CD4-positive, alpha-beta T cell treated with Interleukin-1 beta for 1 hour (primary cell): Measurements from ENCODE around the gene CELF2.

Experiments used
- DNase-seq, 2 donors: peaks; one replicate each; pipeline ENCODE4 v3.0.0-alpha.2; 2020 to 2022

Gene CELF2

DNA sequence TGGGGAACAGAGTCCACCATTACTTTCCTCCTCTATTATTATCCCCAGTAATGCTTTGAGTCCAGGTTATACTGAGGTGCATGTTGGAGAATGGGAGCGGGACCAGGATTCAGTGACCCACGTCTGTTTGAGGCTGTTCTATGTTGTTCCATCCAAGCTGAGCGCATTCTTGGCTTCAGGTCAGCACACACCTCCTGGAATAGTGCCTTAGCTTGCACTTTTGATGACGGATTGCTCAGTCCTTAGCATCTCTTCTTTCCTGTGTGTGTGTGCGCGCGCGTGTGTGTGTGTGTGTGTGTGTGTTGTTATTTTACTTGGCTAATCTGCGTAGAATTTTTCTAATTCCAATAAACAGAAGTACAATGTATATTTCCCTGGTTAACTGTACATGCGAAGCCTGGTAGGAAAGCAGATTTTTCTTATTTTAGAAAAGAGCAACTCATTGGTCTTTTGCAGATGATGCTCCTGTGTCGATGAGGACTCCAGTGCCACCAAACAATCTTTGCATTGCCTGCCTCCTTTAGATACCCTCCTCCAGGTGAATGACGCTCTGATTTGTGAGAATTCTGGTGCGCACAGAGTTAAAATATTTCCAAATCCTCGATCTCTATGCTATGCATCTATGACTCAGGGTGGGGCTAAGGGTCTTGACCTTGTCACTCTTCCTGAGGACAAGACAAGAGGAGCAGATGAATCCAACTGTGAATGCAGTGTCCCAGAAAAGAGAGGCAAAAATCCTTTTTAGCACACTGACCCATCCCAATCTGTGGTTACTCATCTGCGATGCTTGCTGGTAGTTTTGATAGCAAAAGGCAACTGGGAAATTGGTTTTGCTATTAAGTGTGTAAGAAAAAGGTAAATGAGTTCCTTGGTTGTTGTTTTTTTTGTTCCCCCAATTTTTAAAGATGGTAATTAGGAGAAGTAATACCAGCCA is 13.3 kb upstream of the CELF2 start:
- DNase-seq = no peak

DNA sequence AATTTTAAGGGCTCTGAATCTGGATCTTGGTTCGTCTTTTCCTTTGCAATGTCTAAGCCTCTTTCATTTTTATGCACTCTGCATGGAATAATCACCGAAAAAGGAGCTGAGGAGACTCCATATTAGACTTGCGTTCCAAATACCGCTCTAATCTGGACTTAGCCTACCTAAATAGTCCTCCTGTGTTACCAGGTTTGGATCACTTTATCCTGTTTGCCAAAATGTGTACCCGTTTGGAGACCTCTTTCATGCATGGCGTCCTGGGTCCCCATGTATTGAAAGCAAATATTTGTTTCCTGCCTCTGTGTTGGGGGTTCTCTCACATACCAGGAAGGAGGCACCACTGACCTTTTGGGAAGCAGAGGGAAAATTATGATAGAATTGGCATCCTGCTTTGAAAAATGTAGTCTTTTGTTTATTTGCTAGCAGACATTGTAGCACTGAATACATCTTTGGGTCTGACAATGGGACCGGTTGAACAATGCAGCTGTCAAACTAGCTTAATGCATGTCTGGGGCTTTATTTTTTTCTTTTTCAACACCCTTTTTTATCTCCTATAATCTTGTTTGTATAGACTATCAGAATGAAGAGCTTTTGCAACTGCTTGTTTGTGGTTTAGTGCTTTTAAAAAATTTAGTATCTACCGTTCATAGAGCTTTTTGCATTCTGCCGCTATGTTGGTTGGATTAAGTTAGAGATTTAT is 11.8 kb upstream of the CELF2 start:
- DNase-seq = no peak

DNA sequence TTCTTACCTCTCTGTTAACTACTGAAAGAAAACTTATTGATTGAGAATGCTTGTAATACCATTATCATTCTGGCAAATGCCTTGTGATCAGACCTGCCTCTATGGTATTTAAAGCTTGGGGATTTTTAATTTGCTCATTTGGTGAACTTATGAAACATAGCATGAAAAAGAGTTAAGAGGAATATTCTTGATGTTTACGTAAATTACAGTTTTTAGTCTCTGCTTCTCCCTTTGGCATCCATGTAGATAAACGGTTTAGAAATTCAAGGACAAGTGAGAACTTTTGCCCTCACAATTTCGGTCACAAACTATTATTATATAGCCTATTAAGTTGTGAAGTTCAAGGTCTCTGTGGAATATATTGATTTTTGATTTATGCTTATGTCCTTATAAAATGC is 11.2 kb upstream of the CELF2 start:
- DNase-seq = no peak

DNA sequence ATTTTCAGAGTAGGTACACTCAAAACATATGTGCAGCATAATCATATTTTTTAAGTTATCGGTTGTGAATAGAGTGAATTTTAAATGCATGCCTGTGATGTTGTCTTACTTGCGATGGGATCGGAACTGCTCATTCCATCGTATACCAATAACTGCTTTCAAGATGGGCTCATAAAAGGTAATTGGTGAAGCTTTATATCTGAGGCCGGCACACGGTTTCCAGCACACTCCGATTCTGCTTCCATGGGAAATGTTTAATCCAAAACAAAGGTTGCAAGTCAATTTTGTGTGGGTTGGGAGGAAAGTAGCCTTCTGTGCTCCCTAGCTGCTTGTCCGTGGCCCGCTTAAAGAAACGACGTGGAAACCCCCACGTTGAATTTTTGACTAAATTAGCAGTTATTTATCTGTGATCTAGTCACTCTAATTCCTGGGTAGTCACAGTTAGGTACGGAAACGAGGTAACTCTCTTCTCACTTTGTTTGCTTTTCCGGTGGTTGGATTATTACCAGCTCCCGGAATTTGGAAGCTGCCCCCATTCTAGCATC is 10.1 kb upstream of the CELF2 start:
- no peak for DNase-seq

DNA sequence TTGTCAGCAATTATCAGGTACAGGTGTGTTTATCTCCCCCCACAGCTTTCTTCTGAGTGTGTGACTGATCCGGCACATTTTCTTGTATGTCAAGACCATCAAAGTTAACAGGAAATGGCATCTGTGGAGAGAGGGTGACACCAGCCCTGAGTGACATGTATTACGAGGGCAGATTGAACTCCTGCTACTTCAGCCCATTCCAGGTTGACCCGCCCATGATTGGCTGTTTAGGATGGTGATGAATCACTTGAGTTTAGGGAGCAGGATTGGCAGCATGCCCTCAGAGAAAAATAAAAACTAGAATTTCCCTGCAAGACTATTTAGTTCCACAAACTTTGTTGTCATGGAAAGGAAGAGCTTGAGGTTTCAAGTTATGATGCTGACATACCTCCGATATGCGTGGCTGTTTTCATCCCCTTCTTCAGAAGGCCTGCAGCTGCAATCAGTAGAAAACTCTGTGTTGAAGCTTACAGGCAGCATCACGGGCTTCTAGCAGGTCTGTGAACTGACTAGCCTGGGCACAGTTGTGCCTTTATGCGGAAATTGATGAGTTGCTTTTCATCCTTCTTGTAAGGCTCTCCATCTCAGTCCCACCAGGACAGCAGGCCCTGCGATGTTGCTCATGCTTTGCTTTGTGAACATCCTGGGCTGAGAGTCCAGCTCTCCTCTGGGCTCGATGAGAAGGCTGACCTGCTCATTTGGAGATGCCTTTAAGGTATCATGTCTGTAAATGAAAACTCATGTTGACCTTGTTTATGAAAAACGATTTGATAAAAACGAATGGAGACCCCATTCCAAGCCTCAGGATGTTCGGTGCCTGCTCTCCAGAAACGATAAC is 8.0 kb upstream of the CELF2 start:
- DNase-seq = no peak

DNA sequence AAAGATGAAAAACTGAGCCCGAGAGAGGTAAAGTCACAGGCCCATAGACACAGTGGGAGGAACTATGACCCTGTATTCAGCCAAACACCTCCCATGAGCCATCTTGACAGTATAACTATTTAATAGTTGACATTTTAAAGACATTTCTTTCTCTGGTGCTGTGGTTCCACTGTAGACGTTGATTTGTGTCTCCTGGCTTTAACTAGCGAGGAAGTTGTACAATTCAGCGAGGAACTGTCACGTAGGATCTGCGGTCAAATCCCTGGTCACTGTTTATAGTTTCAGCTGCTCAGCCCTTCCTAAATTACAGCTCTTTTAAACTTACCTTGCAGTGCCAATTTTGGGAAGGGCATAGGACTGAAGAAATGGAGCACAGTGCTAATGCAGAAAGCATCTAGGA is 7.1 kb upstream of the CELF2 start:
- DNase-seq = no peak

DNA sequence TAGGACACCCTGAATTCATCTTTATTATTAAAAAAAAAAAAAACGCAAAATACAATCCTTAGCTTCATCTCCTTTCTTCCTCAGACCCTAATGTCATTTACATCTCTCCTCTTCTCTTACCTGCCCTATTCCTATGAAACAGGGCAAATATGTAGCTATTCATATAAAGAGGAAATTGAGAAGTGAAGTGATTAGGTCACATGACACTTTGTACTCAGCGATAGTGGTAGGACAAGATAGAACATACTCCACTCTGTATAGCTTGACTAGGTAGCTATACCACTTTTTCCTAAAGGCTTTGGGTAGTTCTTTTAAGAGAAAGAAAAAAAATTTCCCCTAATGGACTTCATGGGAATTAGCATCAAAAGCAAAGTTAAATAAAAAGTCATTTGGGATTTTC is 6.2 kb upstream of the CELF2 start:
- DNase-seq = no peak

DNA sequence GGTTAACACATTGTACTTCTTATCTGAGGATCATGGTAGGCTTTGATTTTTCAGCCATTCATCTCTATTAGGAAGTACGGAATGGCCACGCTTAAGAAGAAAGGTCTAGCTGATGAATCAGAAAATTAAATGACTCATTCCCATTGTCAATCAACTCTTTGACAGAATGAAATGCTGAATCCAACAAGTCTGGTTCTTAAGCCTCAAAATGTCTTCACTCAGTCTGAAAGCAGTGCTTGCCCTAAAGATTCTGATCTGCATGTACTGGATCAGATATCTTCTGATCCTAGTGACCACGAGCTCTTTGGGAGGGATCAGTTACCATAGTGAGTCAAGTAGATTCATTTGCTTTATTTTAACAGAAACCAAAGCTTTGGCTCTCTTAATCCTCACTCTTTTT is 5.7 kb upstream of the CELF2 start:
- no peak for DNase-seq

DNA sequence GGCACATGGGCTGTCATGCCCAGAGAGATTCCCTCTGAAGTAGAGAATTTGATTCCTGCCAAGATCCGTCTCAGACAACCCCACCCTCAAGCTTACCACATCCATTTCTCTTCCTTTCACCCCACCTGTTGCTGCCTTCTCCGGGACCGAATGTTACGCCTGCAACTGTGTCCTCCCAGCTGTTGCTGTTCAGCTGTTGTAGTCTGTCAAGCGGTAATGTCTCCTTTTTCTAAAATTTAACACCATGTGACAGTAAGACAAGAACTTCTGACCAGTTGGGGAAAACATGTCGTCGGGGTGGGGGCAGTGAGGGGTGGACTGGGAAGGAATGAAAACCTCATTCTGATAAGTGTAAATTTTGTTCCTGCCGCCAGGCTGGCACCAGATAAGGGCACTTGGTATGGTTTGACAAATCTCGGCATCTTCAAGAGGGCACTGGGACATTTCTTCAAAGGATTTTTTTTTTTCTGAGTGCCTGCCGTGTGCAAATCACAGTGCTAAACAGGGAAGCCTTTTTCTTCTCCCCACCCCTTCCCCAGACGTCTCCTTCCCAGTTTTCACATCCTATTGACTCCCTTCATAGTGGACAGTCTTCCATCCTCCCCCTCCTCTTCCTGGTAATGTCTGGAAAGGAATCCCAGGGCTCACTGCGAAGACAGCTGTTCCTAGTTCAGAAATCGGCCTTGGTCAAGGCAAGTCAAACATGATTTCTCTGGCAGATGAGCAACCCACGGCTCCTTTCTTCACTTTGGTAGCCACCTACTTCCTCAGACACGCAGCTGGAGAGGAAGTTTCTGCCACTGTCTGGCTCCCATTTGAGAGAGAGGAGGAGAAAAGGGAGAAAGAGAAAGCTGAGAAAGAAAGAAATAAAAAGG is 5.0 kb upstream of the CELF2 start:
- DNase-seq = no peak

DNA sequence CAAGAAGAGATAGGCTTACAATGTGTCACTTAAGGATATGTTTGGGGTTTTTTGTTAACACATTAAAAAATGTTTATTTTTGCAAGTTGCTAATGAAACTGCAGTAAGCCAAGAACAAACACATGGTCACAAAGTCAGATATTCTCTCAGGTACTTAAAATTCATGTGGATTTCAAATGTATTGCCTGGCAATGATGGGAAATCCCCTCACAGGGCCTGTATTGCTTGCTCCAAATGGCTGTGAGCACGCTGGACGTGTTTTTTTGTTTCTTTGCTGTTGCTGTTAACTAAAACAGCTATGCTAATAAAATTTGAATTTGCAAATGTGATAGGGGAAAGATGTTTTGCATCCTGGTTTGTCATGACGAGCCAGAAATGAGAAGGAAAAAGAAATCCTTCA is 3.8 kb upstream of the CELF2 start:
- no peak for DNase-seq

DNA sequence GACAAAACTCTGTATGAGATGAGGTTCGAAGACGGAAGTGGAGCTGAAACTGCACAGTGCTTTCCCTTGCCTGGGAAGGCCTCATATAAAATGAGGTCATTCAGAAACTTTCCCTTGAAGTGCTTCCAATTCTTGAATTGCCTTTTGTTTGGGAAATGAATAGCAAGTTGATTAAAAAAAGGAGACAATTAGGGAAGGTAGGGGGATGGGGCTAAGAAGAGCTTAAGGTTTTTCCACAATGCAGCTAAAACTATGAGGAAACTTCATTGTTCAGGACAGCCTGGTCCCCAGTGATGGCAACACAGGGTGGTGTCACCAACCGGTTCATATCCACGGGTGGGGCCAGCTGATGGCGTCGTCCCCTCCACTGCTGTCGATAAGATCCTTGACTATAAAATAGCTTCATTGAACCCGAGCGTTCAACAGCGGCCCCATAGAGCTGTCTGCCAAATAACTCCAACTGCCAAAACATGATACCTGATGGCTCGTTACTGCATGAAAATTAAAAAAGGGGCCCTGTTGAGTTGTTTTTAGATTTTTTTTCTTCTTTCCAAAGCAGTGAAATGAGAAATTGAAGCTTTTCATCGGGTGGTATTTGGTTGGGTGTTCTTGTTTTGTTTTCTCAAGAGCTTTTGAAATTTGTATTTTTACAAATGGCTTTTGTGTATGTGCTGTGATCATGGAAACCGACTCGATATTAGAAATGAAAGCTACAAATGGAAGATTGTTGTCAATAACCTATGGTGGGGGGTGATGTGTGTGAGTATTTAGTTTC is 2.8 kb upstream of the CELF2 start:
- DNase-seq = no peak

DNA sequence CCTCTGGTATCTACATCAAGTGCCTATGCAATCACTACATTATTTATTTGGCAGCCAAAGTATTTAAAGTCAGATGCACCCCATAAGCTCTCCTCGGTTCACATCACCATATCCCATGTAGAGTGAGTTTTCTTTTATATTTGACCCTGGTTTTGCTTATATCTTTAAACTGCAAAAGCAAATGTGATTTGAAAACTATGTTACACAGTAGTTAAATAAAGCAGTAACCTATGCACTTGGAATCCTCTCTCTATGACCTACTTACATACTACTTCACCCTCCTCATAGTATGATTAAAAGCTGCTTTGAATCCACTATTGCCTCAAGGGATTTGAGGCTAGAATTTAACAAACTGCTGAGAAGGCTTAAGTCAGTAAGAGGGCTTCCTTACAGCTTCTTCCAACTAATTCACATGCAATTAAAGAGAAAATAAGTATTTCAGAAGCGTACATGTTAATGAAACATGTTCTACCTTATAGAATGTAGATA is 2.2 kb upstream of the CELF2 start:
- DNase-seq = no peak

DNA sequence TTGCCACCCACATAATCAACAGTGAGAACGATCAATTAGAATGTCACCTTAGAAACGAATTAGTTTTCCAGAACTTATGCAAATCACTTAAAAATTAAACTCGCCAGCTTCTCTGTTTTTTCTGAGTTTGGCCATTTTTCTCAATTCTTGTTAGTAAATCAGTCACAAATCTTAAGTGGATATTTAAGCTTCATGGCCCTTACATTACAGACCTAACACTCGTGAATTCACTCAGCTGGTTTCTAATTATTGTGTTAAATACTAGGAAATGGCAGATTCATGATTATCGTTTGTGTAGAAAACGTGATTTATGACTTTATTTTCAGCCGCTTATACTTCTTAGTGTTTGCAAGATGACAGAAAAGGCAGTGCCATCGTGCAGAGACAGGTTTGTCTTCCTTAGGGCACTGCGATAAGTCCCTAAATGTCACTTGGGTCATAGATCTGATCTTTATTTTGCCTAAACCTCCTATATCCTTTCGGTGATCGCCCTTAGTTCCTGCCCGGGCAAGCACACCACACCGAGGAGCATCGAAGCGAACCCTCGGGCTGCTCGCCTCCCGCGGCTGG is 587 bp upstream of the CELF2 start:
- peak; percentile 4 to 7 for DNase-seq

DNA sequence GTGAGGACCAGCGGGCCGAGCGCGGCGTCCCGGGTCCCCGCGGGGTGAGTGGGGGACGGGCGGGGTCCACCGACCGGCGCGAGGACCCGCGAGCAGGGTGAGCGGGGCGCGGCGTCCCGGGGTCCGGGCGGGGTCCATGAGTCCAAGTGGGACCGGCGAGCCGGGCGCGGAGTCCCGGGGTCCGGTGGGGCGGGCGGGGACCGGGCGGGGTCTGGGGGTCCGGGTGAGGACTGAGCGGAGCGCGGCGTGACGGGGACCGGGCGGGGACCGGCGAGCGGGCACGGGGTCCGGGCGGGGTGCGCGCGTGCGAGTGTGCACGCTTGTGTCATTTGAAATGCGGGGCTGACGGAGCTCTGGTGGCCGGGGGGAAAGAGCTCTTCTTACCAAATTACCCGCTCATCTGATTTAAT is 765 bp downstream of the CELF2 start:
- DNase-seq = no peak

DNA sequence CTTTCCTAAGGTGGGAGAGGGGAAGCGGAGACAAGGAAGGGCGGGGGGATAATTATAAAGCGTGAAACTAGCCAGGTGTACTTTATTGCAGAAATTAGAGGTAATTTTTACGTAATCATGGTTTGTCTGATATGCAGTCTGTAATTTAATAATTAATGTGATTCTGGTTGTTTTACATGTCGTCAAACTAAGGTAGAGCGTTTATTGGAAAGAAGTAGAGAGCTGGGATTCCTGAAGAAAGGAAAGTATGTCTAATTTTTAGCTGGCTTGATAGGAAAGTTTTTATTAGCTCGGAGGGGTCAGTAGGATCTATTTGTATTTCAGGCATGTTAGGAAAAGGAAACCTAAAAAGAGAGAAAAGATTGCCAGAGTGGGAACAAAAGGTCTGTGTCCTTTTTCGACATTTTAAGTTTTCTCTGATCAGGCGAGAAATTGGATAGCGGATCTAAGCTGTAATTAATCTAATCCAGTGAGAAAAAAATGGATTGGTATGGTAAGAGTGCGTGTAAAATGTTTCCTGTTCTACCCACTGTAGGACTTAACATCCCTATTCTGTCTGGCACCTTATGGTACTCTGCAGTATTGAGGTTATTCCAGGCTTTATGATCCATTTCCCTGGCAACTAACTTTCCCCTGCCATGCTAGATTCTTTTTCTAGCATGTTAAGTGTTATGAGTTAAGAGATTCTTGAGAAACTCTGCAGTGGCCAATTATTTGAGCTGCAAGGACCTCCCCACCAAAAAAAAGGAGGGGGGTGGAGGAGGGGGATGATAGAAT is 1.4 kb downstream of the CELF2 start:
- DNase-seq = no peak

DNA sequence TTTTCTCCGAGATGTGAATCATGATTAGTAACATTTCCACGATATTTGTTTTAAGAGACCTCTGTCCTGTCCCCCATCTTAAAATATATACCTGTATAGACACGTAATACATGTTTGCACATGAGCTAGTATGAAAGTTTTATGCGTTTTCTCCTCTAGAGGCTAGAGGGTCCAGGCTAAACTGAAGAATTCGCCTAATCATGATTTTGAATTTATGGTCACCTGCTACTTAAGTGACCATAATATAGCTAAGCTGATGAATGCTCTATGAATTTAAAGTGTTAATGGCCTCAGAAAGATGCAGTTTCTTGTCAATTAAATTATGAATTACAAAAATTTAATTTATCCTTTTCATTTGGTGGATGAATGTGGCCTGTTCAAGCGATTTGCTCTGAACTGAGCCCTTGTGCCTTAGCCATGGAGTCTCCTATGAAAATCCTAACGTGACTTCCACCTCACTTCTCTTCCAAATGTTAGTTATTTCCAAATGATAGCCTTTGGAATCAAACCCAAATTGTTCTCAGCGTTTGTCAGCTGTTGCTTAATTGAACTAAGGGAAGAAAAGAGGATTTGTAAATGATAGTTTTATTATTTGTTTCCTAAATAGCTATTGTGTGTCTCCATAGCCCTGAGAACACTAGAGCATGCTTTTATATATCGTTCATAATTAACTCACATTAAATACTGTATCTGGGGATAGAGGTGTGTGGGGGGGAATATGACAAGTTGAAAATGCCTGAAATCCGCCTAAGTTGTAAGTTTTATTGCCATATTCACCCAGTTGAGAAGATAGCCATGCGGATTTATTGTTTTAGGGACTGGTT is 2.3 kb downstream of the CELF2 start:
- no peak for DNase-seq

DNA sequence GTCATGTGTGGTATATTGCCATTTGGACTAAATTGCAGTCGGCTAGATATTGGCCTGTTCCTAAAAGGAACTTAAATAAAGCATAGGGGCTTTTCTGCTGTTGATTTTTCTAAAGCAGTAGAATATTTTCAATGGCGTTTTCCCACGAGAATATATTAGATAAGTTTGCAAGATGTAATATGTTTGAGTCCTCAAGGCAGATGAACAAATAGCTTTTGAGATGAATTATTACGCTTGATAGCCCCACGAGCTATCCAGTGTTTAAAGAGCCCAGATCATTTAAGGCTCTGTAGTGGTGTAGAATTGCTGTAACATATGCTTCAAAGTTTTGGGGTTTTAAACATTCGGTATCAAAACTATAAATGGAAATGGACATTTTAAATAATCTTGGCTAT is 2.9 kb downstream of the CELF2 start:
- DNase-seq = no peak

DNA sequence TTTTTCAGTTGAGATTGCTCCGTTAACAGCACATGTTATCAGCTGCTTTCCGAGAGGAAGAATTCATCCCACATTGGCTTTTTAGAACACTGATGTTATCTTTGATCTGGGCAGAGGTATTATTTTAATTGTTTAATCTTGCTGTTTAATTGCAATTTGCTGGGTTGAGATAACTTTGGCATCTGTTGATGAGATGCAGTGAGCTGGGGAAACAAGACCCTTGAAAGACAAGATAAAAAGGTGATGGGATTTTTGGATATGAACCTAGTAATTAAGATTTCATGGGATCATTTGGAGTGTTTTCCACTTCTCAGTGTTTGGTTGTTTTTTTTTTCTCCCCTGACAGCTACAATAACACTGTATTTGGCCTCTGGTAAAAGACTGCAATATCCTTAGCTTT is 4.5 kb downstream of the CELF2 start:
- no peak for DNase-seq
